Measurements from ENCODE around the gene WDR45. TPM values are rescaled to one million over a fixed set of nuclear protein-coding genes. Genes with fewer than 3 reads are reported as not detected.

The WDR45 gene
- total RNA-seq, 6 experiments from 2014 or later = 37.4 to 46.6 (median 41.0) TPM

GRCh38 chrX:49106930-49107329 lies 27.2 kb upstream of the WDR45 start:
- no peaks in the 10 kb centered on the region for H3K9me3 Mint-ChIP-seq
- H3K4me1 Mint-ChIP-seq (ENCODE audit: low read depth) = no peaks in the 10 kb centered on the region
- H3K4me3 Mint-ChIP-seq = no peak overlapping the region
- H3K27me3 Mint-ChIP-seq (ENCODE audit: insufficient read depth) = no peaks in the 10 kb centered on the region
- H3K36me3 Mint-ChIP-seq (ENCODE audit: low read depth) = peaks cover 5% of the 10 kb centered on the region; the same call in 1 of the 2 replicates
- DNase-seq = peak; percentile 52
- TF ChIP-seq CTCF (IDR thresholded peaks at IDR 0.05) = peak; percentile 70
- no peak overlapping the region for H3K27ac Mint-ChIP-seq

- peaks cover 5% of the 10 kb centered on the region; the same call in 1 of the 2 replicates for H3K36me3 Mint-ChIP-seq (ENCODE audit: low read depth)
- no peaks in the 10 kb centered on the region for H3K9me3 Mint-ChIP-seq
- H3K27ac Mint-ChIP-seq = no peak overlapping the region
- no peak for TF ChIP-seq CTCF (IDR thresholded peaks at IDR 0.05)
- H3K4me3 Mint-ChIP-seq = no peak overlapping the region
- H3K4me1 Mint-ChIP-seq (ENCODE audit: low read depth) = no peaks in the 10 kb centered on the region
- no peaks in the 10 kb centered on the region for H3K27me3 Mint-ChIP-seq (ENCODE audit: insufficient read depth)
- DNase-seq = no peak
Measured at GRCh38 chrX:49106296-49106695, 26.6 kb upstream of the WDR45 start.

GRCh38 chrX:49103637-49104036 lies 23.9 kb upstream of the WDR45 start:
- no peaks in the 10 kb centered on the region for H3K36me3 Mint-ChIP-seq (ENCODE audit: low read depth)
- no peak overlapping the region for H3K4me3 Mint-ChIP-seq
- TF ChIP-seq CTCF (IDR thresholded peaks at IDR 0.05) = no peak
- H3K27ac Mint-ChIP-seq = no peak overlapping the region
- no peaks in the 10 kb centered on the region for H3K9me3 Mint-ChIP-seq
- H3K4me1 Mint-ChIP-seq (ENCODE audit: low read depth) = no peaks in the 10 kb centered on the region
- H3K27me3 Mint-ChIP-seq (ENCODE audit: insufficient read depth) = peaks cover 2% of the 10 kb centered on the region; the same call in 1 of the 2 replicates
- DNase-seq = no peak

GRCh38 chrX:49102190-49102589 lies 22.5 kb upstream of the WDR45 start:
- no peak overlapping the region for H3K4me3 Mint-ChIP-seq
- H3K4me1 Mint-ChIP-seq (ENCODE audit: low read depth) = no peaks in the 10 kb centered on the region
- H3K9me3 Mint-ChIP-seq = no peaks in the 10 kb centered on the region
- no peak for TF ChIP-seq CTCF (IDR thresholded peaks at IDR 0.05)
- H3K27me3 Mint-ChIP-seq (ENCODE audit: insufficient read depth) = peaks cover 2% of the 10 kb centered on the region; the same call in 1 of the 2 replicates
- DNase-seq = no peak
- H3K36me3 Mint-ChIP-seq (ENCODE audit: low read depth) = no peaks in the 10 kb centered on the region
- H3K27ac Mint-ChIP-seq = no peak overlapping the region; the same call in 1 of the 2 replicates

GRCh38 chrX:49101629-49101984 lies 21.9 kb upstream of the WDR45 start:
- Mint-ChIP-seq H3K36me3 (ENCODE audit: low read depth) (no peaks in the 10 kb centered on the region), H3K4me3 (peak overlapping the region; percentile 92), H3K4me1 (ENCODE audit: low read depth) (no peaks in the 10 kb centered on the region), H3K27ac (peak overlapping the region; percentile 52; the same call in 1 of the 2 replicates), H3K9me3 (no peaks in the 10 kb centered on the region), H3K27me3 (ENCODE audit: insufficient read depth) (peaks cover 2% of the 10 kb centered on the region; the same call in 1 of the 2 replicates)
- DNase-seq = no peak
- peak; percentile 27; the same call in 1 of the 2 replicates for TF ChIP-seq CTCF (IDR thresholded peaks at IDR 0.05)
